HG03280 (cell line): ENCODE data around the gene STRA6.

Experiments
- ATAC-seq: cut with Tn5 transposase; IDR thresholded peaks from one replicate; pipeline ENCODE4 v1.9.1; 2021; ENCODE audit warnings: mild to moderate bottlenecking, moderate library complexity; ENCODE audit not compliant: unreplicated experiment

The STRA6 gene

DNA sequence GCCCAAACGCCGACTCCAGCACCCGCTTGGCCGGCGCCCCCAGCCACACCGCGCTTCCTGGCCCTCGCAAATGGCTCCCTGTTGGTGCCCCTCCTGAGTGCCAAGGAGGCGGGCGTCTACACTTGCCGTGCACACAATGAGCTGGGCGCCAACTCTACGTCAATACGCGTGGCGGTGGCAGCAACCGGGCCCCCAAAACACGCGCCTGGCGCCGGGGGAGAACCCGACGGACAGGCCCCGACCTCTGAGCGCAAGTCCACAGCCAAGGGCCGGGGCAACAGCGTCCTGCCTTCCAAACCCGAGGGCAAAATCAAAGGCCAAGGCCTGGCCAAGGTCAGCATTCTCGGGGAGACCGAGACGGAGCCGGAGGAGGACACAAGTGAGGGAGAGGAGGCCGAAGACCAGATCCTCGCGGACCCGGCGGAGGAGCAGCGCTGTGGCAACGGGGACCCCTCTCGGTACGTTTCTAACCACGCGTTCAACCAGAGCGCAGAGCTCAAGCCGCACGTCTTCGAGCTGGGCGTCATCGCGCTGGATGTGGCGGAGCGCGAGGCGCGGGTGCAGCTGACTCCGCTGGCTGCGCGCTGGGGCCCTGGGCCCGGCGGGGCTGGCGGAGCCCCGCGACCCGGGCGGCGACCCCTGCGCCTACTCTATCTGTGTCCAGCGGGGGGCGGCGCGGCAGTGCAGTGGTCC lies 68.7 kb downstream of the STRA6 start:
- no peak for ATAC-seq

DNA sequence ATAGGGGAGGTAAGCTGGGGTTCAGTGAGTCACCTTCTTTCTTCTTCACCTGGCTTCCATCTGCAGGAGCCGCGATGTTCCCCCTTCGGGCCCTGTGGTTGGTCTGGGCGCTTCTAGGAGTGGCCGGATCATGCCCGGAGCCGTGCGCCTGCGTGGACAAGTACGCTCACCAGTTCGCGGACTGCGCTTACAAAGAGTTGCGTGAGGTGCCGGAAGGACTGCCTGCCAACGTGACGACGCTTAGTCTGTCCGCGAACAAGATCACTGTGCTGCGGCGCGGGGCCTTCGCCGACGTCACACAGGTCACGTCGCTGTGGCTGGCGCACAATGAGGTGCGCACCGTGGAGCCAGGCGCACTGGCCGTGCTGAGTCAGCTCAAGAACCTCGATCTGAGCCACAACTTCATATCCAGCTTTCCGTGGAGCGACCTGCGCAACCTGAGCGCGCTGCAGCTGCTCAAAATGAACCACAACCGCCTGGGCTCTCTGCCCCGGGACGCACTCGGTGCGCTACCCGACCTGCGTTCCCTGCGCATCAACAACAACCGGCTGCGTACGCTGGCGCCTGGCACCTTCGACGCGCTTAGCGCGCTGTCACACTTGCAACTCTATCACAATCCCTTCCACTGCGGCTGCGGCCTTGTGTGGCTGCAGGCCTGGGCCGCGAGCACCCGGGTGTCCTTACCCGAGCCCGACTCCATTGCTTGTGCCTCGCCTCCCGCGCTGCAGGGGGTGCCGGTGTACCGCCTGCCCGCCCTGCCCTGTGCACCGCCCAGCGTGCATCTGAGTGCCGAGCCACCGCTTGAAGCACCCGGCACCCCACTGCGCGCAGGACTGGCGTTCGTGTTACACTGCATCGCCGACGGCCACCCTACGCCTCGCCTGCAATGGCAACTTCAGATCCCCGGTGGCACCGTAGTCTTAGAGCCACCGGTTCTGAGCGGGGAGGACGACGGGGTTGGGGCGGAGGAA lies 69.6 kb downstream of the STRA6 start:
- ATAC-seq: no peak

DNA sequence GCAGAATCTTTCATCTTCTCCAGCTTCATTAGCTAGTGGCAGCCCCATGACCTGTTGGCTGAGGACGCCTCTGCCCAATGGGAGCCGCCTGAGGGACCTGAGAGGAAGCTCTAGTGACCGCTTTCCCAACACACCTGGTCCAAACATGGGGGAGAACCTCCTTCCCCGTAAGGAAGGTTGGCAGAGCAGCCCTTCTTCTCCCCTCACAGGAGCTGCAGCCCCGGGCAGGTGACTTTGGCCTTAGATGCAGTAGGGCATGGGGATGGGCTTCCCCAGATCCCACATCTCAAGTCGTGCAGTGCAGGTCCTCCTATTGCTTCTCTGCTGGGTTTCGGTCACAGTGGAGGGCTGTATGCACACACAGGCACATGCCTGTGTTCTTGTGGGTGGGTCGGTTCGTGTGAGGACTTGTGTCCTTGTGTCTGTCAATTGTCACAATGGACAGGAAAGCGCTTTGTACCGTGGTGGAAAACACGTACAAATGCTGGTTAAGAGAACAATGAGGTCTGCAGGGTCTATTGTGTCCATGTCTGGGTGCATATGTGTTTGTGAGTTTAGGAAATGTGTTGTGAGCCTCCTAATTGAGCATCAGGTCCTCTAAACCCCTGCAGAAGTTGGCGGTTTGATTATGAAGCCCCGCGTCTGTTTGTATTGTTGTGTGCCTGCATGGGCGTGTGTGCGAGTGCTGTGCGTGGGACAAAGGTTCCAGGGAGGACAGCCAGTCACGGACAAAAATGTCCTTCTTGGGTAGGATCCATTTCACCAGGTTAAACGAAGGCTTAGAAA lies 70.8 kb downstream of the STRA6 start:
- no peak for ATAC-seq

DNA sequence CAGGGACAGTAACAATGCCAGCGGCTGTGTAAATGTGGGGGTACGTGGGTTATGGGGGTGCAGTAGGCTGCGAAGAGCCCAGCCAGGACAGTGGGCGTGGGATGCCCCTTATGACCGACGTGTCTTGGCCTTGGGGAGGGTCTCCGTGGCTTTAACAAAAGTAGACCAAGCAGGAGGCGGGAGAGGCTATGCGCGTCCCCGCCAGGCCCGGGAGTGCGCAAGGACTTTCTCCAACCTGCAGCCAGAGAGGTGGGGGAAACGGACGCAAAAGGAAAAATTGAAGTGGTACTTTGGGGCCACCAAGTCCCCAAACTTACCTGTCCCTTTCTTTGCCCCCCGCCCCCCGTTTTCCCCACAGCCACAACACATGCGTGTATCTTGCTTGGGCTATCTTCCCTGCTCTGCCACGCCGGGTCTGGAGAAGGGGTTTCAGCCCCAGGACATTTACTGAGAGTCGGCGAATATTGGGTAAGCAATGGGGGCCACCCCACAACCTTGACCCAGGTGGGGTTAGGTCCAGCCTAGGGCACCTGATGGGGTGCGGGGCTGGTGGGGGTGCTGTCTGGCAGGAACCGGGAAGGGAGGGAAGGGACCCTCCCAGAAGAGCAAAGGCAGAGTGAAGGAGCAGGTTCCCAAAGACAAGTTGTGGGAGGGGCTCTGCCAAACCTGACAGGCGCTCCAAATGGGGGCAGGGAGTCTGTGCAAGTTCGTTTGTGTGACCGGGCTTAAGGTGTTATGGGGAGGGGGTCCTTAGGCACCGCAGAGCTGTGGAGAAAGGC lies 71.5 kb downstream of the STRA6 start:
- ATAC-seq: no peak

DNA sequence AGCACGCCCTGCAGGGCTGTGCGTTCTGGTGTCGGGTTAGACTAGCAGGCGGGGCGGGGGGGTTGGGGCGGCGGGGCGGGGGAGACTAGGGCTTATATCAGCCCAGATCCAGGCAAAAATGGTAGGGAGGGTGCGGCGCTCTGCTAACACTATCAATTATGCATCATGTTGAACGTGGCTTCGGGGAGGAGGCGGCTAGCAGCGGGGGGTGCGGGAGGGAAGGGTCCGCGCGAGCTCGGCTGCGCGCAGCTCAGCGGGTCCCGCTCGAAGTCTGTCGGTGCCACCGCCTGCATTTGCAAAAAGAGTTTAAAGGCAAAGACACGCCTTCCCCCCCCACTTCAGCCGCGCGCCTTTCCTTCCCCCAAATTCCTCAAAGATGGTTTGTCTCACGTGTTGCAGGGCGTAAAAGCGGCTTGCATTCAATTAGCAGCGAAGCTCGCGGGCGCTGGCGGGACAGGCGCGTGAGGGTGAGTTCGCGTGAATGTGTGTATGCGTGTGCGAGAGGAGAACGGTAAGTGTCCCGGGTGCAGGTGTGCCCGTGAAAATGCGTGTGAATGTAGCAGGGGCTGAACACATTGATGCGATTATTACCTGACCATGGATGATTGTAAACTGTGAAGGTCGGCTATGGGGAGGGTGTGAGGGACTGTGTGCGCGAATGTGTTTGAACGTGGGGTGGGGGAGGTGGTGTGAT lies 72.3 kb downstream of the STRA6 start, which contains the start of gene ISLR2:
TSS of gene ISLR2 (plus strand) at position 432 of the 694 bp plus-strand sequence. CDS start 2,169 bp downstream, outside the sequence.
- no peak for ATAC-seq

DNA sequence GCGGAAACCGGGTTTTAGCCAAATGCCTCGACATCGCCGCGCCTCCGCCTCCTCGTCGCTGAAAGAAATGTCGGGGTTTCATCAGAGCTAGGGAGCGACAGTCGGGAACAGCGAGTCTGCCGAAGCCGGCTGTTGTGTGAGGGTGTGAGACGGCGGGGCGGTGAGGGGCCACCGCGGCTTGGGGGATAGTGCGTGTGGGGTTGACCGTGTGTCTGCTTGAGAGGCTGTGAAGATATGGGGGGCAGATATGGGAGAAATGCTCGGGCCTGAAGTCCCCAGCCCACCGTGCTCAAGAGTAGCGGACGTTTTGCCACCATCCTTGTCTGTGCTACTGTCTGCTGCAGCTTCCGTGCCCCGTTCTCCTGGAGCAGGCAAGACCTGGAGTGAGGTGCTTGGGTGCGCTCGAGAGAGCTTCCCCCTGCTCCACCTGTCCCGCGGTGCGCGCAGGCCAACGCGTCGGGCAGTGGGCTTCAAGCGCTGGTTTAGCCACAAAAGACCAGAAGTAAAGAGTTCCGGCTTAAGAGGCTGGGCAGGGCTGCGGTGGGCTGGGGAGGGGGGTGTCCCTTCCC lies 72.9 kb downstream of the STRA6 start:
- ATAC-seq: no peak
